GM21737 (cell line): Measurements from ENCODE around the gene GALNT18.
A peak's percentile ranks its signal among the peaks of the same experiment; 100 is the strongest.

Experiments
- ATAC-seq: cut with Tn5 transposase; IDR thresholded peaks from one replicate; pipeline ENCODE4 v1.9.1; 2021; ENCODE audit warnings: mild to moderate bottlenecking, moderate library complexity; ENCODE audit not compliant: unreplicated experiment

GALNT18 gene

DNA sequence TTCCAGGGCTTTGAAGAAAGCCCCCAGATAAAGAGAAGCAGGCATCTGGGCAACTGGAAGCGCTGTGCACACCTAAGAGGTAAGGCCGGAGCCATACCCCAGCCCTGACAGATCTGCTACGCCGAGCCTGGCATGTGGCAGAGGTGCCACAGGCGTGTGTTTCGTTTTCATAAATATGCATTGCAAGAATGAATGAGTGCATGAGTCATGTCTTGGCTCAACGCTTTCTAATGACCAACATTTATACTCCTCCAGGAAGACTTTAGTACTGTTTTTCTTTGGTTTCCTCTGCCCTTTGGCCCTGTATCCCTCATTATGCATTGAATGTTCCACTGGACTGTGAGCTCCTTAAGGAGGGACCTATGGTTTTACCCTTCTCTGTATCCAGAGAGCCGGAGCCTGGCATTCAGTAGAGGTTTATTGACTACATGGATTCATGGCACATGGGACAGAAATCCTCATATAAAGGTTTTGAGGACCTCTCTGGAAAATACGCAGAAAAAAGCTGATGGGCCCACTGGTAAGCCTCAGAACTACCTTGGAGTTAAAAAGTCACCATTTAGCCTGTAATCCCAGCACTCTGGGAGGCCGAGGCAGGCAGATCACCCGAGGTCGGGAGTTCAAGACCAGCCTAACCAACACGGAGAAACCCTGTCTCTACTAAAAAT lies 229.9 kb downstream of the GALNT18 start:
- ATAC-seq = no peak

DNA sequence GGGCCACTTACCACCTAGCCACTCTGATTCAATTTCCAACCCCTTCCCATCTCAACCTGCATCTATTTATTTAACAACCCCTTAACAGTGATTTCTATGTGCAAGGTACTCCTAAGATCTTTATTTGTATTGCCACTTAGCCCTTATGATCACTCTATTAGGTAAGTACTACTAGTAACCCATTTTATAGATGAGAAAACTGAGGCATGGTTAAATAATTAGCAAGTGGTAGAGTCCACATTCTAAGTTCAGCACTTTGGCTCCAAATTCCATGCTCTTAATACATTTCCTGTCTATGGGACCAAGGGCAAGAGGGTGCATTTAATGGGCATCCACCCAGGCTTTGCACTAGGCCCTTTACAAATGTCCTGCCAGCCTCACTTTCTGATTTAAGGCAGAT lies 230.6 kb downstream of the GALNT18 start:
- ATAC-seq = no peak

DNA sequence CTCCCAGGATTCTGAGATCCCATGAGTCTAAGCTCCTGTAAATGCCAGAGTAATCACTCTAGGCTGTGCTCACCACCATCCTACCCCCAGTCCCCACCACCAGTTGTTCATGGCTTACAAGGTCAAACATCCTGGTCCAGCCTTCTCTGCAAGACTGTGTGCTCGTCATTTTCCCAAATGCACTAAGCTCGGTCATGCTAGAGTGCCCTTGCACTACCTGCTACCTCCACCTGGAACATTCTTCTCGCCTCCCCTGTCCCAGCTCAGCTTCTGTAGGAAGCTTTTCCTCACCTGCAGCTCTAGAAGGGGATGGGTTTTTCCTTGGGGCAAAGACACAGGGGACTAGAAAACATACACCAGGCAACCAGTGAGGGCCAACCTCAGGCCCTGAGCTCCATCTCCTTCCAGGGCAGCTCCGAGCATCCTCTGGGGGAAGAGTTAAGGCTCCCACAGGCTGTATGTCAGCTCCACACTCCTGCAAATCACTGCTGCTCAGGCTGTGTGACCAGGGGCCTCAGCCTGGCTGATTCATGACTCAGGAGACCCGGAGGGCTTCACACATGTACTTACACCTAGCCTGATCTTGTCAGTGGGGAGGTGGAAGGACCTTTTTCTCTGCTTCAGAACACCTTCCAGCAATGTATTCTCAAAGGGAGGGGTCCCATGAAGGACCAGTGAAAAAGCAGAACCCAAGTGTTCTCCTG lies 231.6 kb downstream of the GALNT18 start:
- no peak for ATAC-seq

DNA sequence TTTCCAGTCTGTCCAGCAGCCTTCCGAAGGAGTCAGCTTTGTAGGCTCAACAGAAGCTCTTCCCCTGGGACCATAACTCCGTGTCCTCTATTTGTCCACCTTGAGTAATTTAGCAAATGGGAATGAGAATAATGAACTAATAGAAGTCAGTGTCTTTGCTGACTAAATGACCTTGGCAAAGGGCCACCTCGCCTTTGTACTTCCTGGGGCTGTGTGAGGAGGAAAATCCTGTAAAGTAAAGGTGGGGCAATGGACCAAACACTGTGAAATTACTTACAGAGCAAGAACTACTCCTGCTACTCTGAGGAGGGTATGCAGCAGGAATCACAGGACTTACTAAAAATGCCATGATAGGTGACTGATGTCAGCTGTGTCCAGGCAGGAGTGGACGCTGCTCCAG lies 232.6 kb downstream of the GALNT18 start:
- no peak for ATAC-seq

DNA sequence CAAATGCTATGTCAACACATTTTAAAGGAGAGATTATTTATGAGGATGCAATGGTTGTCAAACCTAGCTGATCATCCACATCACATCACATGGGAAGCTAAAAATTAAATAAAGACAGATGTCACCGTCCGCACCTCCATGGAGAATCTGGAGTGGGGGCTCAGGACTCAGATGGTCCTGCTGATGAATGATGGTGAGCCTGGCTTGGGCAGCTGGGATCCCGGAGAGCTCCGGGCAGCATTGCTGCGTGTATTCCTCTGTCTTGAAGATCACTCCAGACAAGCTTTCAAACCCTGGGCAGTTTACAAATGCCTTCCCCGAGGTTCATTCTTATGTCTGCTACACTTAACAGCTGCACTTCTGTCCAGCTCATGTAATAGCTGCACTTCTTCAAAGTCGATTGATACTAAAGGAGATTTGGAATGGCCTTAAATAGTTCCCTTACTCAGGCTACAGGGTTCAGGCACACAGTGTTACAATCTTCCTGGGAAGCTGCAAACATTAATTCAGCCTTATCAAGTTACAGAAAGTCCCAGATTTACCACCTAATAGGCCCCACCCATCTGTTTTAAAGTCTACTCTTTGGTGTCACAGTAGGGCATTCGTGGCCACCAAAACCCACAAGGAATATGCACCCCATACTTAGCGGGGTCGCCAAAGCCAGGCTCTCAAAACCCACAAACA lies 234.0 kb downstream of the GALNT18 start:
- ATAC-seq = no peak

DNA sequence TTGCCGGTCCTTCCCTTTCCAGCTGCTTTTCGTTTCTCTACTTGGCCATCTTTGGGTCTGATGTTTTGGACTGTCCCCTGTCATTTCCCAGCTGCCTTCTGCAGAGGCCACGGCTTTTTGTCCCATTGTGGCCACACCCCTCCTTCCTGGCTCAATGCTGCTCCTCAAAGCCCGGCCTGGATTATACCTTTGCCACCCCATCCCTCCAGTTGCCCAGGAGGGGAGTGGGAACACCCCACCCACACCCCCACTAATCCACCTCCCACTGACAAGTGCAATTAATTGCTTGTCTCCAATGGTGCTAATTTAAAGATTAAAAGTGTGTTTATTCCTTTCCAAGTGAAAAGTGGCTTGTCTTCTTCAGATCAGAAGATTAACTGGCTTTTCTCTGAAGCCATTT lies 234.6 kb downstream of the GALNT18 start:
- ATAC-seq = no peak

DNA sequence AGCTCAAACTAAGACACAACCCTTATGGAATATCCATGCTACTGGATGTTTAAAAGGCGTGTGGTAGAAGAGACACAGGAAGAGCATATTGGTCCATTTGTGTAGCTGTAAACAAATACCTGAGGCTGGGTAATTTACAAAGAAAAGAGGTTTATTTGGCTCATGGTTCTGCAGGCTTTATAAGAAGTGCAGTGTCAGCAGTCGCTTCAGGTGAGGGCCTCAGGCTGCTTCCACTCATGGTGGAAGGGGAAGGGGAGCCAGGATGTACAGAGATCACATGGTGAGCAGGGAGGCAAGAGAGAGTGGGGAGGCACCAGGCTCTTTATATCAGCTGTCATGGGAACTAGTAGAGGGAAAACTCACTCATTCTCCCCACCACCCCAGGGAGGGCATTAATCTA lies 237.0 kb downstream of the GALNT18 start:
- ATAC-seq = no peak

DNA sequence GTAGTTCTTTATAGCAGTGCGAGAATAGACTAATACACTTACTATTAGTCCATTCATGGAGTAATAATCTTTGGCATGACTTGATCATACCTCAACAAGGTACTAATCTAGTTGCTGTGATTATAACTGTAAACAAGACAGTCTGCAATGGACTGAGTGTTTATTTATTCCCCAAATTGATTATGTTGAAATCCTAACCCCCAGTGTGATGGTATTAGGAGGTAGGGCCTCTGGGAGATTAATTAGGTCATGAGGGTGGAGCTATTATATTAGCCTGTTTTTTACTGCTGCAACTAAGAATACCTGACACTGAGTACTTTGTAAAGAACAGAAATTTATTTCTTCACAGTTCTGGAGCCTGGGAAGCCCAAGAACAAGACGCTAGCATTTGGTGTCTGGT lies 237.8 kb downstream of the GALNT18 start:
- no peak for ATAC-seq

DNA sequence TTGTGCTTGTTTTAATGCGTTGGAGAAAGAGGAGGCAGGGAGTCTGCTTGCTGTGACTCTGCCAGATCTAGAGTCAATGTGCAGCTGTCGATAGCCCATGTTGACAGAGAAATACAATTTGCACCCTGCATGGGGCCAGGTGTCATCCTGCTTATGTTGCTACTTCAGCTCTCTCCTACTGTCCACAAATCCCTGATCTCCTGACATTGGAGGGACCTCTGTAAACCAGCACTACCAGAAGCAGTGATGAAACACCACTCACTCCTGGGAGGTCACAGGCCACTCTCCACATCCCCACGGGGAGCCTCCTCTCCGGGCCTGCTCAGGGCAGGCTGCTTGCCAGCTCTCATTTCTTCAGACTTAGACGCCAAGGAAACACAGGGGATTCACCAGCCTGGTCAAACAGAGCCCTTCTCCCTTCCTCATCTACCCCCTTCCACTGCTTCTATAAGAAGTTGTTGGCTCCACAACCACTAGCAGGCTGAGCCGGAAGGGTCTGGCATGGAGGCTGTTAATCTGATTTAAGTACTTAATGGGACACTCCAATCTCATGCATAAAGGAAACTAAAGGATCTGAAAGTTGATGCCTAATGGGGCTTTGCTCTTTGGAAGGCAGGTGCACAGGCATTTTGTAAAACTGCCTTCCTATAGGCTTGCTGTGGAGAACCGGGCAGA lies 238.8 kb downstream of the GALNT18 start:
- no peak for ATAC-seq

DNA sequence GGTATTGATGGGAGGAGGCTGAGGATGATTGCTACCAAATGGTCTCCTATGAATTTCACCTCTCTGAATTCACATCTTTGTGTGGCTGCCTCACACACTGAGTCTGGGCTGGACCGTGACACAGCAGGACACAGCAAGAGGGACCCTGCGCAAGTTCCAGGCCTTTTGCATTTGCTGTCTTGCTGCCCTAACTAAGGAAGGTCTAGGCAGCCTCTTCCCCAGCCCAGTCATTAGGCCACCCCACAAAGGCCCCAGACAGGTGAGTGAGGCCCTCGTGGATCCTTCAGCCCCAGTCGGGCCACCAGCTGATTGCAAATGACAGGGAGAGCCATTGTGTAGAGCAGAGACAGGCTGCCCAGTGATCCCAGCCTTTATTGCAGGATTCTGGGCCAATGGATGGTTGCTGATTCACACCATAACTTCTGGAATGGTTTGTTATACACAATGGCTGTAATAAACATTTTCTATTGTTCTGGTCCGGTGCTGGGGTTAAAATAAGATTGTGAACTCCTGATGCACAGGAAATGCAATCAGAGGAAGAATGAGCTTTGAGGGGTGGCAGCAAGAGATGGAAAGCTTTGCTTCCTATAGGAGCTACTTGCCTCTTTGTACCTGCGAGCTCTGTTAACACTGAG lies 240.2 kb downstream of the GALNT18 start:
- ATAC-seq = no peak

DNA sequence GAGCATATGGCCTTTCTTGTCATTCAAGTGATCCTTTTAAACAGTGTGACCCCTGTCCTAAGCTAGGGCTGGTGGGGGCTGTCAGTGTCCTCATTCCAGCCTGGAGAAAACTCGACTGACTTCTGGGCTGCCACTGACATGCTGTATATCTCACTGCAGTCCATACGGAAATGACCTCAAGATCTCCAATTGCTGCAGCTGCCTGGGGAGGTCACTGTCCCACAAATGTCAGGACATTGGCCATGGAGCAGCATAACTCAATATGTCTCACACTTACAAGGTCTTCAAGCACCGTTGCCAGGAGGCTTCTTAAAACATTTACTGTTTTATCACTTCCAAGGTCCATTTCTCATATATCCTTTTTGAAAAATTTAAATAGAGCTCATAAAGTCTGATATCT lies 240.9 kb downstream of the GALNT18 start:
- ATAC-seq = no peak

DNA sequence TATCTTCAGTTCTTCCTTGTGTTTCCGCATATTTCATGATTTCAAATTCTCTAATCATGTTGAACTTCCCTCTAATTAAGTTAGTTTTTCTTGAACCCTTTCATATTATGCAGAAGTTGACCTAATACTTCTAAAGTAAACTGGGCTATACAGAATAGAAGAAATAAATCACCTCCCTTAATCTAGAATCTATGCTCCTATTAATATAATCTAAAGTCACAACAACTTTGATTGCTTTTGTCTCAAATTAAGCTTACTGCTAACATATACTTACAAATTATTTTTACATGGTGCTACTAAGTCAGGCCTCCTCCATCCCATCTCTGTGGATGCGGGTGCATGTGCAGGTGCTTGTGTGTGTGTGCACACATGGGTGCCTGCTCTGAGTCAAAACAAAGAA lies 241.5 kb downstream of the GALNT18 start:
- ATAC-seq = no peak

DNA sequence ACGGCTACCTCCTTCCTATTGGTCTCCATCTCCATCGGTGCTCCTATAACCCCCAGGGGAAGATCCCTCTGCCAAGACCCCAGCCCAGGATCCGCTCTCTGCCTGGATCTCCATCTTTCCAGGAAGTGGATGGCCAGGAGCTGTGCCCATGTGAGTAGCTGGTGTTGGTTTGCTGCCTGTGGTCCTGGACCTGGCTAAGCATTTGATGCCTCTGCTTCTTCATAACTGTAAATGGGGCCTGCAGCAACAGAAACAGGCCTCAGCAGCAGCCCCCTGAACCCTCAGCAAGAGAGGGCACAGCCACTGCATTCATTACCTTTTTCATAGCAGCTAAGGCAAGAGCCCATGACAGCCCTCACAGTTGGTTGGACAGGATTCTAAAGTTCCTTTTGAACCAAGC lies 242.1 kb downstream of the GALNT18 start:
- ATAC-seq = no peak

DNA sequence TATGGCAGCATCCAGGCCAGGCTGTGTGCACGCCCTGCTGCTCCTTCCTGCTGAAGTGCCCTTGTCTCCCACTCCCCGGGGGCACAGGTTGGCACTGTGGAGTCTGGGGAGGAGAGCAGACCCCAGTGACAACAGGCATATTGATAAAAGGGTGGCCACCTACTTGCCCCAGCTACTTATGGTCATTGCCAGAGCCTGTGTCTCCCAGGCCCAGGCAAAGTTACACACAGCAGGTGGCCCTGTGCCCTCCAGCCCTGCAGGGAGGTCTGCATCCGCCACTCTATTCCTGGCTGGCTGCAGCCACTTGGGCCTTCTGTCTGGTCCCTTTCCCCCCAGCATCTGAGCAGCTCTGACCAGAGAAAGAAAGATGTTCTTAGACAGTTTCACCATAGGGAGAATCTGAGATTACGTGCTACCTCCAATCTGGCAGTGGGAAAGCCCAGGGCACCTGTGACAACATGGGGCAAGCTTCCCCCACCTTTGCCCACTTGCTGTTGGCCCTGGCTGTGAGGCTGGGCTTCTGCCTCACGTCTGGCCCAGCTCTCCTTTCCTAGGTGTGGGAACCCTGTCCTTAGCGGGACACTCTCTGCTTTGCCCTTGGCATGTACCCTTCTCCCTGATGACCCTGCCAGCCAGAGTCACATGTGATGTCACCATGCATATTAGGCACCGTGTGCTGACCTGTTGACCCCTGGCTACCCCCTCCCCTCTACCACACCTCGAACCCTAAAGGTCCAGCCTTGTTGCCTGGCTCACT lies 243.4 kb downstream of the GALNT18 start:
- ATAC-seq = no peak

DNA sequence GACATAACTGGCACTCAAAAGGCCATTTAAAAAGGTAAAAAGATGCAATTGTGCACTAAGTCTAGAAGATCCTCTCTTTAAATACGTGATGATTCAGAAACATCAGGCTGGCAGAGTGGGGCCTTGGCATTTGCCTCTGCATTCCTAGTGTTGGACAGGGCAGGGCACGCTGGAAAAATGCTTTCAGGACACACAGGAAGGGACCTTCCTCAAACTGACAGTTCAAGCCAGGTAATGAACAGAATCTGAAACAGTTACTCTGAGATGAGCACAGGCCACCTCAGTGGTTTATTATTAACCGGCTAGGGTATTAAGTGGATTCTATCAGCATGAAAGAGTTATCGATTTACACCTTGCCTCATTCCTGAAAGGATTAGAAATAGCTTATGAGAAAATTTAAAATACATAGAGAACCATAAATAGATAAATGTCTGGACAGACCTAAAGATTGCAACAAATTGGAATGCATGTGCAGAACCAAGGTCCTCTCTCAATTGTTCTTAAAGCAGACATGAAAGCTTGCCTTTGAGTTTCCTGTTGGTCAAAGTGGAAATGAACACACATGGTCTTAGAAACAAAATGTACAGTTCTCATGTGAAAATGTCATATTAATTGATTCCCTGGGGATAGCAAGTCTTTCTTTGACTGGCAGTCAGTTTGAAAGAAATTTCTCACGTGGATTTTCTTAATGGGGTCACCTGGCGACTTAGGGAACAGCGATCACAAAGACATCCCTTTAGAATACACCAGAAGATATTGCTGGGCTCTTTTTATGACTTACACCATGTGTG lies 247.3 kb downstream of the GALNT18 start:
- ATAC-seq = peak; percentile 67

DNA sequence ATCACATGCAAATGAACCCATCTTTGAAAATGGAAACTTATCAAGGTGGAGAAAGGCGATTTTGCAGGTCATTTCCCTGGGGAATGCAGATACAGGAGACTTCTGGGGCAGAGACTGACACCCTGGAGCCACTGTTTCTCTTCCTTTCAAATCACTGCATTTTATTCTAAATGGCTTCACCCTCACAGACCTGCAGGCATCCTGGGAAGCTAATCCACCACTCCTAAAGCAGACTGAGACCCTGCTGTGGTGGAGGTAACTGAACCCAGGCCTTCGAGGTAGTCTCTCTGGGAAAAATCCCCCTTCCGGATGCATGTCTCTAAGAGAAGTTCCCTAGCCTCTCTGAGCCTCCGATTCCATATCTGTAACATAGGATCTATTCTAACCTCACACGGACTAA lies 247.9 kb downstream of the GALNT18 start:
- ATAC-seq = no peak

DNA sequence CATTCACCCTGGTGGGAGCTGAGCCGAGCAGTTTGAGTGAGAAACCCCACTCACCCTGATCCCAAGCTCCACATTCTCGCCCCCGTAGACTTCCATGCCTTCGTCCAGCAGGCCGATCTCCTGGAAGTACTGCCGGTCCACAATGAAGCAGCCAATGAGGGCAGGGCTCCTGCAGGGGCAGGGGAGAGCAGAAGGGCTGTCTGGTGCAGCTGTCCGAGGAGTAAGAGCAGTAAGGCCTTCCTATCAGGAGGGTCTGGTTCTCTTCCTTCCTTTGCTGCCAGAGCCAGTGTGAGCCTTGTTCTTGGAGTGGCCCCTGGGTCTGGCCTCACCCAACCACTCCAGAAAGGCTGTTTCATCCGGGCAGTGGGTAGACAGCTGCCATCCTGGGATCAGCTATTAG lies 249.3 kb downstream of the GALNT18 start:
- ATAC-seq = no peak

DNA sequence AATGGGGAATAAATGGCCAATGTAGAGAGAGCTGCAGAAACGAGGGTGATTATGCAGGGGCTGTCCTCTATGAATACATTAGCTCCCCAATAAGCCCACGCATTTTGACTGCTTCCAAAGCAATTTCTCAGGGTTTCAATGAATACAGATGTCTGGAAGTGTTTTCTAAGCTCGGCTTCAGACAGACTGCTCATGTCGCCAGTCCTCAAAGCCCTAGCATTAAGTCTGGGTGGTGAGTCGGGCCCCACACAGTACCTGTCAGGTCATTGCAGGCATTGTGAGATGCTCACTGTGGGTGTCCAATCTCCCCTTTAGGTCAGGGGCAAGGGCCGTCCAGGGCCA lies 250.9 kb downstream of the GALNT18 start:
- ATAC-seq = no peak

DNA sequence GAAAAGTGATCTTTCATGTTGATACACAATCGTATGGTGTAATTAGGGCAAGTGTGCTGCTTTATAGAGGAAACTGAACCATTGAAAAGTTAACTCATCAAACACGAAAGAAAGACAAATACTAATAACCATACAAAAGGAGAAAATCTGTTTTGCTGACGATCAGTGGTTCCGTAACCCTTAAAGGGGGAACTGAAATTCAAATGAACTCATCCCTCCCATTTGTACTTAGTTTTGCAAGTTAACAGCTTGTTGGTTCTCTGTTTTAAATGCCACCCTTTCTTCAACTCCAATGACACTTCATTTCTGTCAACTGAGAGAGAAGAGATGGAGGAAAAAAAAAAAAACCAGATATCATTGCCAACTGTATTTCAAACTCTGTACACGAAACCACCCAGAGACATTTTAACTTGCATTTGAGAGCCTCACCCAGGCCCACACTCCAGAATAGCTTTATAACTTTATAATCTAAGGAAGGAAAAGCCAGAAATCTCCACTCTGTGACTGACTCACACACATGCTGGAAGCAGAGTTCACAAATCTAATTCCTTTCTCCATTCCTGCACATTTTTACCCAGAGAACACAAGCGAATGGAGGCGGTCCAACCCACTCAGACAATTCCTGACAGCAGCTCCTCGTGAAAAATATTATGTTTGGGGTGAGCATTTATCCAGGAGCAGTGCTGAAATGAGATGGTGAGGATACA lies 251.4 kb downstream of the GALNT18 start:
- ATAC-seq = no peak
